Sigmoid colon (tissue), 4 donors: Measurements from ENCODE around the gene PRDX5.

Source experiments
- CTCF ChIP-seq, 4 experiments: fragments of 450-650 bp in 3 of 4; fragments of 200-600 bp in 1 of 4; IDR thresholded peaks; one replicate each; pipeline ENCODE4 v1.5.1; 2016 to 2019; ENCODE audit warnings: antibody characterized with exemption in 4 of 4, mild to moderate bottlenecking in 3 of 4, moderate library complexity in 2 of 4
- EP300 ChIP-seq, 4 donors: sonication (generic); formaldehyde crosslinking; IDR thresholded peaks; one replicate each; pipeline ENCODE4 v1.6.1; 2017; ENCODE audit warnings: antibody characterized with exemption in 4 of 4
- POLR2A ChIP-seq, 2 donors: fragments of 450-650 bp; IDR thresholded peaks; one replicate each; pipeline ENCODE4 v1.6.1; 2016; ENCODE audit warnings: antibody characterized with exemption in 2 of 2, mild to moderate bottlenecking in 2 of 2, moderate library complexity in 2 of 2

GRCh38 chr11:64278576-64279190 is 39.2 kb upstream of the PRDX5 start:
- TF ChIP-seq CTCF (IDR thresholded peaks at IDR 0.05) (no peak), EP300 (IDR thresholded peaks at IDR 0.05) (no peak), POLR2A (IDR thresholded peaks at IDR 0.05) (no peak)
